Measurements from ENCODE around the gene ATG7. TPM values are rescaled to one million over a fixed set of nuclear protein-coding genes. Genes with fewer than 3 reads are reported as not detected.
A peak's percentile ranks its signal among the peaks of the same experiment; 100 is the strongest.

Gene ATG7
- total and polyA plus RNA-seq, 12 donors = 9.1 to 118 (median 40.0) TPM

DNA sequence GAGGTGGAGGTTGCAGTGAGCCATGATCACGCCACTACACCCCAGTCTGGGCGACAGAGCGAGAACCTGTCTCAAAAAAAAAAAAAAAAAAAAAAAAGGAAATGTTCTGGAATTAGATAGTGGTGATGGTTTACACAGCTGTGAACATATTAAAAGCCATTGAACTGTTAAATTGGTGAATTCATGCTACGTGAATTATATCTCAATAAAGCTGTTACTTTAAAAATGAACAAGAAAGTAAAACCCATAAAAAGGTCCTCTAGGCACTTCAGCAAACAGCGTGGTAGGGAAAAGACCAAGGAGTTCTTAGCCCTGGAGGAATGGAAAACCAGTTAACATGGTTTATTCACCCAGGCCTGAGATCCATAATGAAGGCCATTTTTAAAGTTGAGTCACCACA lies 180.1 kb downstream of the ATG7 start:
- no peak overlapping the region for H3K27ac ChIP-seq
- no peaks in the 10 kb centered on the region for H3K27me3 ChIP-seq
- H3K4me3 ChIP-seq = no peak overlapping the region
- no peak for DNase-seq
- H3K4me1 ChIP-seq (replicated peaks in 1 of 2) = no peaks in the 10 kb centered on the region
- H3K36me3 ChIP-seq (replicated peaks in 1 of 2) = no peaks in the 10 kb centered on the region
- intact Hi-C loops (cut with DNase I) = no loop called here
- WGBS, 4 donors = 94 to 98% (median 98%) methylated on average over 5 of the region's 5 CpGs
- TF ChIP-seq, protein P1, sequence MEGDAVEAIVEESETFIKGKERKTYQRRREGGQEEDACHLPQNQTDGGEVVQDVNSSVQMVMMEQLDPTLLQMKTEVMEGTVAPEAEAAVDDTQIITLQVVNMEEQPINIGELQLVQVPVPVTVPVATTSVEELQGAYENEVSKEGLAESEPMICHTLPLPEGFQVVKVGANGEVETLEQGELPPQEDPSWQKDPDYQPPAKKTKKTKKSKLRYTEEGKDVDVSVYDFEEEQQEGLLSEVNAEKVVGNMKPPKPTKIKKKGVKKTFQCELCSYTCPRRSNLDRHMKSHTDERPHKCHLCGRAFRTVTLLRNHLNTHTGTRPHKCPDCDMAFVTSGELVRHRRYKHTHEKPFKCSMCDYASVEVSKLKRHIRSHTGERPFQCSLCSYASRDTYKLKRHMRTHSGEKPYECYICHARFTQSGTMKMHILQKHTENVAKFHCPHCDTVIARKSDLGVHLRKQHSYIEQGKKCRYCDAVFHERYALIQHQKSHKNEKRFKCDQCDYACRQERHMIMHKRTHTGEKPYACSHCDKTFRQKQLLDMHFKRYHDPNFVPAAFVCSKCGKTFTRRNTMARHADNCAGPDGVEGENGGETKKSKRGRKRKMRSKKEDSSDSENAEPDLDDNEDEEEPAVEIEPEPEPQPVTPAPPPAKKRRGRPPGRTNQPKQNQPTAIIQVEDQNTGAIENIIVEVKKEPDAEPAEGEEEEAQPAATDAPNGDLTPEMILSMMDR (IDR thresholded peaks at IDR 0.05) = no peak
- TF ChIP-seq POLR2A (IDR thresholded peaks at IDR 0.05) = no peak
- no peaks in the 10 kb centered on the region for H3K9me3 ChIP-seq (replicated peaks in 1 of 3)

DNA sequence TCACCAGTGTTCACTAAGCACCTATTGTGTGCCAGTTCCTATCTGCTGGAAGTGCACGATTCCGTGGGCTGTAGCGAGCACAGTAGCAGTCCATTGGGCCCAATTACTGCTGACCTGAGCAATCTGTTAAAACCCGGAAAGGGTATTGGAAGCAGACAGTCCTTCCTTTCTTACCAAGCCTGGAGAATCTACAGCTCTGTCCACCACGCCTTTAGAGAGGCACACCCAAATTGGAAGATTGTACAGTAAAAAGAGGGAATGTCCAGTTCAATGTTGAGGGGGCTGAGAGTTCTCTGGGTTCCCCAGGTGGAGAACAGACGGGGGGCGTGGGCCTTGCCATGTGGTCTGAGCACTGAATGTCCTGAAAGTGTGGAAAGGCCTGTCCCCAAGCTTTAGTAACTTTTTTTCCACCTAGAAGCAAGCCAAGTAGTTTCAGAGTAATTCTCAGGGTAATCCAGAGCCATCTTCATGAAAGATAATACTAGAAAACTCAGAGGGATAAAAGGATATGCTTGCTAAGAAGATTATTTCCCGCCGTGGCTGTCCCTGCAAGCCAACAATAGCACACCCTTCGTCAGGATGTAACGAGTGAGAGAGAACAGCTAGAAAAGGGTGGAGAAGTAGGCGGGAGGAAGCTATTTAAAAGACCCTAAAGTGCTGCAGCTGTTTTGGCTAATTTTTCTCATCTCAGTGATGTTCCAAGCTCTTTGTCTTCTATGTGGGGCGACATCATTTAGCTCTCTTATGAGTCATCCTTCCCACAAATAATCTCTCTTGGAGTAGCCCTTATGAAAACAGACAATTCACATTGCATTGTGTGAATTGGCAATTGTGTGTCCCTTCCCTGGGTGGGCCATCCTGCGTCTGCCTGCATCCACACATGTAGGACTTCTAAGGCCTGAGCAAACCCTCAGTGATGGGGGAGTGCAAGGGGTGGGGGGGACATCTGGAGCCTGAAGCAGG lies 181.0 kb downstream of the ATG7 start:
- Histone ChIP-seq H3K27me3 (no peaks in the 10 kb centered on the region), H3K4me1 (replicated peaks in 1 of 2) (no peaks in the 10 kb centered on the region), H3K27ac (peak overlapping the region in 2 of 5 donors; percentile 55 to 60), H3K9me3 (replicated peaks in 1 of 3) (no peaks in the 10 kb centered on the region), H3K36me3 (replicated peaks in 1 of 2) (no peaks in the 10 kb centered on the region), H3K4me3 (no peak overlapping the region)
- no peak for DNase-seq
- intact Hi-C loops (cut with DNase I) = no loop called here
- 73 to 88% (median 81%) methylated on average over 14 of the region's 14 CpGs for WGBS, 4 donors
- TF ChIP-seq, protein P1 (IDR thresholded peaks at IDR 0.05) = no peak
- no peak for TF ChIP-seq POLR2A (IDR thresholded peaks at IDR 0.05)

DNA sequence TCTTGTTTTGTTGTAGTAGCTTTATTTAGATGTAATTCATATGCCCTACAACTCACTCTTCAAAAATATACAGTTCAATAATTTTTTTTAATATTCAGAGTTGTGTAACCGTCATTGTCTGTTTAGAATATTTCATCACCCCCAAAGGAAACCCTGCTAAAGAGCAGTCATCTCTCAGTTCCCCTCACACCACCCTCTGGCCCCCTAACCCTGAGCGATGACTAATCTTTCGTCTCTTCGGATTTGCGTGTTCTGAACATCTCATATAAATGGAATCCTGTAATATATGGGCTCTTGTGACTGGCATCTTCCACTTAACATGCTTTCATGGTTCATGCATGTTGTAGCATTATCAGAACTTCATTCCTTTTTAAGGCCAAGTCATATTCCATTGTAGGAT lies 183.8 kb downstream of the ATG7 start:
- WGBS, 4 donors = 83 to 87% (median 83%) methylated on average over 5 of the region's 5 CpGs
- no peak for DNase-seq
- TF ChIP-seq, protein P1 (IDR thresholded peaks at IDR 0.05) = no peak
- TF ChIP-seq POLR2A (IDR thresholded peaks at IDR 0.05) = no peak
- no peak overlapping the region for H3K27ac ChIP-seq
- intact Hi-C loops (cut with DNase I) = no loop called here
- peaks cover 0 to 3% of the 10 kb centered on the region in 2 donors for H3K4me1 ChIP-seq (replicated peaks in 1 of 2)
- no peaks in the 10 kb centered on the region for H3K9me3 ChIP-seq (replicated peaks in 1 of 3)
- H3K27me3 ChIP-seq = no peaks in the 10 kb centered on the region
- no peaks in the 10 kb centered on the region for H3K36me3 ChIP-seq (replicated peaks in 1 of 2)
- H3K4me3 ChIP-seq = no peak overlapping the region

DNA sequence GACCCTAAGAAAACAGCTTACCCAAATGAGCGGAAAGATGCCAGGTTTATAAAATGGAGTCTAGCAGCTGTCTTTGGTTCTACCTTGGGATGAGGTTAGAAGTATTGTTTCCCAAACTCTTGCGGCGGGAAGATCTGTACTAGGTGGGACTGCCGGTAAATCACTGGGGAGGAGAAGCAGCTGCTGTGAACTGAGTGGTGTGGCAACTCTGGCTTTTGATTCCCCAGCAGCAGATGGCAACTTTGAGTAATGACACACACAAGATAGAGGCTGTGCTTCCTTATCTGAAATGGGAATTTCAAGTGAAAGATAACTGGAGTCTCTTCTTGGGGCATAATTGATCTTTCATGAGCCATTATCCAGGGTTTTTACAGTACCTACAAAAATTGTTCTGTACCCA lies 184.9 kb downstream of the ATG7 start:
- DNase-seq = peak in 3 of 7 donors; percentile 39 to 51 (median 42)
- Histone ChIP-seq H3K4me1 (replicated peaks in 1 of 2) (peaks cover 0 to 9% of the 10 kb centered on the region in 2 donors), H3K4me3 (no peak overlapping the region), H3K27ac (no peak overlapping the region), H3K36me3 (replicated peaks in 1 of 2) (no peaks in the 10 kb centered on the region), H3K9me3 (replicated peaks in 1 of 3) (no peaks in the 10 kb centered on the region), H3K27me3 (no peaks in the 10 kb centered on the region)
- intact Hi-C loops (cut with DNase I) = no loop called here
- TF ChIP-seq, protein P1 (IDR thresholded peaks at IDR 0.05) = no peak
- TF ChIP-seq POLR2A (IDR thresholded peaks at IDR 0.05) = no peak
- WGBS, 4 donors = 79 to 93% (median 84%) methylated on average over 4 of the region's 4 CpGs
